GM23338 (cell line): ENCODE data around the gene SPDYE3. TPM values are rescaled to one million over a fixed set of nuclear protein-coding genes. Genes with fewer than 3 reads are reported as not detected.
A peak's percentile ranks its signal among the peaks of the same experiment; 100 is the strongest.
"Not testable (repeated sequence)": the region's sequence is repeated elsewhere in the genome, so short reads cannot be mapped to it uniquely, and the experiment has no call there.

ENCODE experiments used
- ATAC-seq: fragments of 200-7000 bp; cut with Tn5 transposase; 3 replicates; pipeline ENCODE4 v1.9.1; 2020
- DNase-seq: peaks from one replicate; pipeline ENCODE4 v3.0.0-alpha.2; 2015; ENCODE audit warnings: low spot score
- H2AFZ ChIP-seq: fragments of 200-600 bp; sonication (generic); 2 replicates; pipeline ENCODE4 v1.8.0; 2016; ENCODE audit warnings: antibody characterized with exemption, mild to moderate bottlenecking, moderate library complexity
- H3F3A ChIP-seq: fragments of 200-600 bp; sonication (generic); replicated peaks from 2 replicates; pipeline ENCODE4 v1.8.0; 2017; ENCODE audit warnings: antibody characterized with exemption, mixed run types, low read depth
- H3K27ac ChIP-seq: fragments of 200-600 bp; sonication (generic); 2 replicates; pipeline ENCODE4 v1.6.1; 2016; ENCODE audit warnings: low read depth
- H3K27me3 ChIP-seq: fragments of 200-600 bp; sonication (generic); 2 replicates; pipeline ENCODE4 v1.8.0; 2016; ENCODE audit warnings: mild to moderate bottlenecking, mixed run types, moderate library complexity; ENCODE audit not compliant: insufficient read depth
- H3K36me3 ChIP-seq: fragments of 200-600 bp; sonication (generic); 2 replicates; pipeline ENCODE4 v1.8.0; 2016; ENCODE audit warnings: mild to moderate bottlenecking; ENCODE audit not compliant: insufficient read depth
- H3K4me1 ChIP-seq: fragments of 200-600 bp; sonication (generic); 2 replicates; pipeline ENCODE4 v1.8.0; 2016; ENCODE audit warnings: mild to moderate bottlenecking, moderate library complexity; ENCODE audit not compliant: insufficient read depth
- H3K4me2 ChIP-seq: fragments of 200-600 bp; sonication (generic); 2 replicates; pipeline ENCODE4 v1.7.1; 2017; ENCODE audit warnings: mixed run types
- H3K4me3 ChIP-seq: fragments of 200-600 bp; sonication (generic); 2 replicates; pipeline ENCODE4 v1.6.1; 2016; ENCODE audit warnings: mixed run types
- H3K79me2 ChIP-seq: fragments of 200-600 bp; sonication (generic); replicated peaks from 2 replicates; pipeline ENCODE4 v1.8.0; 2017; ENCODE audit warnings: mild to moderate bottlenecking; ENCODE audit not compliant: insufficient read depth
- H3K9me2 ChIP-seq: fragments of 200-600 bp; sonication (generic); 2 replicates; pipeline ENCODE4 v1.8.0; 2017; ENCODE audit not compliant: insufficient read depth
- H4K20me1 ChIP-seq: fragments of 200-600 bp; sonication (generic); replicated peaks from 2 replicates; pipeline ENCODE4 v1.8.0; 2017; ENCODE audit warnings: mild to moderate bottlenecking; ENCODE audit not compliant: insufficient read depth
- H3K27ac Mint-ChIP-seq: 2 replicates; pipeline ENCODE4 v1.8.0; 2020; ENCODE audit warnings: inconsistent platforms, mild to moderate bottlenecking, moderate library complexity, mixed read lengths
- H3K27me3 Mint-ChIP-seq: 3 replicates; pipeline ENCODE4 v1.8.0; 2022; ENCODE audit warnings: low read depth, mild to moderate bottlenecking, moderate library complexity, mixed read lengths, inconsistent platforms; ENCODE audit not compliant: insufficient read depth, poor library complexity
- H3K36me3 Mint-ChIP-seq: 3 replicates; pipeline ENCODE4 v1.8.0; 2021; ENCODE audit warnings: low read depth, mild to moderate bottlenecking, inconsistent platforms, moderate library complexity, mixed read lengths
- H3K4me1 Mint-ChIP-seq: 3 replicates; pipeline ENCODE4 v1.8.0; 2020; ENCODE audit warnings: mild to moderate bottlenecking, inconsistent platforms, mixed read lengths
- H3K4me3 Mint-ChIP-seq: 3 replicates; pipeline ENCODE4 v1.8.0; 2021; ENCODE audit warnings: moderate library complexity, mild to moderate bottlenecking, inconsistent platforms, mixed read lengths
- H3K9me3 Mint-ChIP-seq: 3 replicates; pipeline ENCODE4 v1.8.0; 2020; ENCODE audit warnings: moderate library complexity, mild to moderate bottlenecking, inconsistent platforms, mixed read lengths
- polyA plus RNA-seq: library from polyadenylated mRNA; unstranded; fragments of >200 nt; fragmentation: Nextera tagmentation; extraction: Ambion mirVana; gene quantifications from 2 replicates; pipeline ENCODE4 v1.2.1, GENCODE V29; 2016
- total RNA-seq: library from RNA; depleted of rRNA; stranded (reverse); fragments of >200 nt; shearing (Covaris generic); gene quantifications from 2 replicates; pipeline ENCODE4 v1.2.3, GENCODE V29; 2014

The SPDYE3 gene
- total and polyA plus RNA-seq, 2 experiments from 2014 or later: 3.6 TPM; not detected in 1

DNA sequence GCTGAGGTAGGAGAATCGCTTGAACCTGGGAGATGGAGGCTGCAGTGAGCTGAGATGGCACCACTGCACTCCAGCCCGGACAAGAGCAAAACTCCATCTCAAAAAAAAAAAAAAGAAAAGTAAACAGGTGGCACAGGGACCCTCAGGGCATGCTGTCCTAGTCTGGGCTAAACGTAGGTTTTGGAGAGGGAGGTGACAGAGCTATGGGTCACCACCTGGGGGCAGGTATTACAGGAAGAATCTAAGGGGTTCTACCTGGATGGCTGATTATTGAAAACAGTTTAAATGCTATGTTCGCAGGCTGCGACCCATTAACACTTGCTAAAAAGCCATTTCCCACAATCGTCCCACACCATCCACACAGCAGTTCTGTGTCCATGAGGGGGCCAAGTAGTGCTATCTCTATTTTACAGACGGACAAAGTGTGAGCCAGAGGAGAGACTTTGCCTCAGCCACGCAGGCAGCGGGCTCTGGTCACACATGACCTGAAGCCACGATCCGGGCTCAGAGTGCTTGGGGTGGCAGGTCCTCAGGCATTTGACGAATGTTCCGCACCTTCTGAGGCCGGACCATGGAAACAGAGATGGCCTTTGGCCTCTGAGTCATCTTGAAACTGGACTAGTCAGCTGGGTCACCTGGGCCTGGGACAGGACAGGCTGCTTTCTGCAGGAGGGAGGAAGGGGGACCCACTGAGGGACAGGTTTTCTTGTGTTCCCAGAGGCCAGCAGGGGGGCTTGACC lies 38.0 kb upstream of the SPDYE3 start:
- H3K27me3 ChIP-seq, H2AFZ ChIP-seq, H3K4me3 ChIP-seq, H3K27ac ChIP-seq, H3K9me3 Mint-ChIP-seq, H3K36me3 ChIP-seq, H3K9me2 ChIP-seq, H3K27ac Mint-ChIP-seq, ATAC-seq, H3K36me3 Mint-ChIP-seq: not testable (repeated sequence)
- Mint-ChIP-seq H3K4me1 (peaks cover 39% of the 10 kb centered on the region), H3K27me3 (peaks cover 15% of the 10 kb centered on the region), H3K4me3 (peak overlapping the region; percentile 37)
- Histone ChIP-seq H3K79me2 (peaks cover 48% of the 10 kb centered on the region), H3K4me1 (peaks cover 10% of the 10 kb centered on the region; the same call in 1 of the 2 replicates), H3K4me2 (peak overlapping the region; percentile 85), H4K20me1 (peaks cover 14% of the 10 kb centered on the region), H3F3A (peaks cover 15% of the 10 kb centered on the region; the same call in 1 of the 2 replicates)
- peak; percentile 32 for DNase-seq

DNA sequence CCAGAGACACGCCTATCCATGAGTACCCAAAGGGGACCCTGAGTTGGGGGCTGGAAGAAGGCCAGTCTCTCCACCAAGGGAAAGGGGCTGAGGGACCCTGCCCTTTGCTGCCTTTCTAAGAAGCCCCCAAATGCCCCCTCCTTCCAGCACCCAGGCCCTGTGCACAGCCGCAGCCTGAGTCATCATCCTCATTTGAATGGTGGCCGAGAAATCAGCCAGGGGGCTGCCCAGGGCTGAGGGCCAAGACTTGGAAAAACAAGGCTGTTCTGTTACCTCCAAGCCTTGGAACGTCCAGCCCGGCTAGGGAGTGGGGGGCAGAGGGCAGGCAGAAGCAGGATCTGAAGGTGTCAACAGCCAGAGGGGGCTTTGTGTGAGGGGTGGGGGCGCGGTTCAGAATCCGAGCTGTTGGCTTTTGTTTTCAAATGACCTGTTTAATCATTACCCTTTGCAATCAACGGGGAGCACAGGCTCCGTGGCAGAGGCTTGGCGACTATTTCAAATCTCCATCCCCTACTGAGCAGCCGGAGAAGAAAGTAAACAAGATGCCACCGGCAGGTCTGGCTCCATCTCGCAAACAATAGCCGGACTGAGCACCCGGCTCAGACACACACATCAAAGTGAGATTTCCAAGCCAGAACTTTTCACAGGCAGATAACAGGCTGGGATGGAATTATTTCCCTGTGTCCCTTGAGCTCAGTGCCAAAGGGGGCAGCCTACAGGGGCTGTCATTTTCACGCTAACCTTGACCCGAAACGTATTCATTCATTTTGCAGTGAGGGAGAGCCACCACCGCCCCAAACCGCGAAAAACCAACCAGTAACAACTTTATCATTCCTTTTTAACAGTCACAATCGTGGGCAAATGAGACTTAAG lies 37.2 kb upstream of the SPDYE3 start:
- not testable (repeated sequence) for H3K36me3 ChIP-seq, H3K9me3 Mint-ChIP-seq, H3K27me3 ChIP-seq, H2AFZ ChIP-seq, H3K36me3 Mint-ChIP-seq, H4K20me1 ChIP-seq, H3K27ac ChIP-seq, H3K9me2 ChIP-seq
- ATAC-seq (peak; percentile 17), DNase-seq (peak; percentile 22)
- H3K4me2 ChIP-seq: peak overlapping the region; percentile 85
- Mint-ChIP-seq H3K4me3 (peak overlapping the region; percentile 86), H3K27ac (peak overlapping the region; percentile 50; the same call in 1 of the 2 replicates), H3K4me1 (peaks cover 39% of the 10 kb centered on the region), H3K27me3 (peaks cover 17% of the 10 kb centered on the region)
- H3K4me3 ChIP-seq: peak overlapping the region; percentile 76
- H3K79me2 ChIP-seq: peaks cover 44% of the 10 kb centered on the region
- peaks cover 15% of the 10 kb centered on the region; the same call in 1 of the 2 replicates for H3F3A ChIP-seq
- H3K4me1 ChIP-seq: peaks cover 10% of the 10 kb centered on the region; the same call in 1 of the 2 replicates

DNA sequence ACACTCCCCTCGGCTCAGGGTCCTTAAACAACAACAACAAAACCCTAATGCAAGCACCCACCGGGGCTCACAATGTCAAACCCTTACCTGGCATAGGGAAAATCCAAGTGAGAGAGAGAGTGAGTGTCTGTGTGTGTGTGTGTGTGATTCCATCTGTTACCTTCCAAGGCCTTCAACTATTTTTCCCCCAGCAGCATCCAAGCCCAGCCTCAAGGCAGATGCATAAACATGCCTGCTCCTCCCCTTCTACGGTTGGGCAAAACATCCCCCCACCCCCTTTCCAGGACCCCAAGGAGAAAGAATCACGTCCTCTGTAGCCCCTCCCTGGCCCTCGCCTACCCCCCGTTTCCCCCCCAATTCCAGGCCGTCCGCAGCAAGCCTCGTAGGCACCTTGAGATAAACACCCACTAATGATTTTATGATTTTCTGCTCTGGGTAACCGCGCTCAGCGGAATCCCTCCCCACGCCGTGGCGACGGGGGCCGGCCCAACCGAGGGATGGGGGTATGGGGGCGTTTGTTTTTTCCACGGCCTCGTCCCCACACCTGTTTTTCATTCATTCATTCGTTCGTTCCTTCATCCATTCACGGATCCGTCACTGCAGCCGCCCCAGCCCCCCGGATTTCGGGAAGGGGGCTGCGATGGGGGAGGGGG lies 36.4 kb upstream of the SPDYE3 start:
- peaks cover 15% of the 10 kb centered on the region; the same call in 1 of the 2 replicates for H3F3A ChIP-seq
- not testable (repeated sequence) for H3K36me3 ChIP-seq, H3K9me2 ChIP-seq, H3K27ac ChIP-seq, H3K9me3 Mint-ChIP-seq, H3K27me3 ChIP-seq, H4K20me1 ChIP-seq, H2AFZ ChIP-seq, H3K36me3 Mint-ChIP-seq
- Mint-ChIP-seq H3K27ac (peak overlapping the region; percentile 50; the same call in 1 of the 2 replicates), H3K4me3 (peak overlapping the region; percentile 86), H3K4me1 (peaks cover 37% of the 10 kb centered on the region), H3K27me3 (peaks cover 17% of the 10 kb centered on the region)
- H3K4me2 ChIP-seq: peak overlapping the region; percentile 85
- H3K79me2 ChIP-seq: peaks cover 37% of the 10 kb centered on the region
- peak; percentile 19 for ATAC-seq
- peak overlapping the region; percentile 76 for H3K4me3 ChIP-seq
- peak; percentile 54 for DNase-seq
- H3K4me1 ChIP-seq: peaks cover 10% of the 10 kb centered on the region; the same call in 1 of the 2 replicates
